ENCODE results near the gene DTX3L.

DTX3L gene

DNA sequence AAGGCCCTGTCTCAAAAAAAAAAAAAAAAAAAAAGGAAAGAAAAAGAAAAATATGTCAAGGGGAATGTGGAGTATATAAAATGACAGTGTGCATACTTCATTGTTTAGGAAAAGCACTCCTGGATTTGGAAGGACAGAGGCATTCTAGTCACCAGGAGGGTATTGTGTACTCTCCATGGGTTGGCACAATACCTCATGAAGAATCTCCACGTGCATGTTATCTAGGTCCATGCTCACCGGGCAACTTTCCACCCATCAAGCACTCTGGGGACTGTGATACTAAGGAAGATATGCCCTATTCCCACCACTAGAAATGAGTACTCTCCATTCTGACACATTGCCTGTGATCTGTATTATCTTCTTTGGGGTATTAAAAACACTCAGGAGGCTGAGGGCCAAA, 34.0 kb upstream of the DTX3L start:
- no peak for DNase-seq (ENCODE audit: low spot score)
- TF ChIP-seq, protein P1, sequence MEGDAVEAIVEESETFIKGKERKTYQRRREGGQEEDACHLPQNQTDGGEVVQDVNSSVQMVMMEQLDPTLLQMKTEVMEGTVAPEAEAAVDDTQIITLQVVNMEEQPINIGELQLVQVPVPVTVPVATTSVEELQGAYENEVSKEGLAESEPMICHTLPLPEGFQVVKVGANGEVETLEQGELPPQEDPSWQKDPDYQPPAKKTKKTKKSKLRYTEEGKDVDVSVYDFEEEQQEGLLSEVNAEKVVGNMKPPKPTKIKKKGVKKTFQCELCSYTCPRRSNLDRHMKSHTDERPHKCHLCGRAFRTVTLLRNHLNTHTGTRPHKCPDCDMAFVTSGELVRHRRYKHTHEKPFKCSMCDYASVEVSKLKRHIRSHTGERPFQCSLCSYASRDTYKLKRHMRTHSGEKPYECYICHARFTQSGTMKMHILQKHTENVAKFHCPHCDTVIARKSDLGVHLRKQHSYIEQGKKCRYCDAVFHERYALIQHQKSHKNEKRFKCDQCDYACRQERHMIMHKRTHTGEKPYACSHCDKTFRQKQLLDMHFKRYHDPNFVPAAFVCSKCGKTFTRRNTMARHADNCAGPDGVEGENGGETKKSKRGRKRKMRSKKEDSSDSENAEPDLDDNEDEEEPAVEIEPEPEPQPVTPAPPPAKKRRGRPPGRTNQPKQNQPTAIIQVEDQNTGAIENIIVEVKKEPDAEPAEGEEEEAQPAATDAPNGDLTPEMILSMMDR (IDR thresholded peaks at IDR 0.05; ENCODE audit: extremely low read depth, missing control alignments) = no peak

DNA sequence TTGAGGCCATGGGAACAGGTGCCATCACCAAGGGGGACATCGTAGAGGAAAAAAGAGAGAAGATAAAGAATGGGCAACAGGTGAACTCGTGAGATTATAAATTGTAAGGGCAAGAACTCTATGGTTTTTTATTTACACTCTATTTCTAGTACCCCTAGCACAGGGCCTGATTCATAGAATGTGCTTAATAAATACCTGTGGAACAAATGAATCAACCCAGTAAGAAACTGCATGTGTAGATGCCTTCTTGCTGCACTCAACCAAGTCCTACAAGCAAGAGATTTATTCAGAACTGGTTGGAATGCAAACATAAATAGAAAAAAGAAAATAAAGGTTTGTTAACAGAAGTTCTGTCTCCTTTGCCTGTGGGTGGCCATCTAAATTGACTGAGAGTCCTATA, 30.7 kb upstream of the DTX3L start:
- DNase-seq (ENCODE audit: low spot score) = no peak
- TF ChIP-seq, protein P1 (IDR thresholded peaks at IDR 0.05; ENCODE audit: extremely low read depth, missing control alignments) = no peak

DNA sequence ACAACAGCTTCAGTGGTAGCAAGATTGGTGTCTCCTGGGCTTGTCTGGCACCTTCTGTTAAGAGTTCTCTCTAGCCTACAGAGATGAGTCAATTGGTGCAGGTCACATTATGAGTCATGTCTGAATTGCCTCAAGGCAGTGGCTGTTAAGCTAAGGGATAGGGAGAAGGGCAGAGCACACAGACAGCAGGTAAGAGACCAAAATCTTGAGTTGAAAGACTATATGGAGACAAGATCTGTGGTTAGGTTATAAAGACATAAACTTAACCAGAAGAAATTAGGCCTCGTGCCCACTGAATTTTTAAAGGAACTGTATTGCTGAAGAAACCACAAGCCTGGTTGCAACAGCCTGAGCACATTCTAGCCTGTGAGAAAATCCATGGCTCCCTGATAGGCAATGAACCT, 30.2 kb upstream of the DTX3L start:
- TF ChIP-seq, protein P1 (IDR thresholded peaks at IDR 0.05; ENCODE audit: extremely low read depth, missing control alignments) = no peak
- DNase-seq (ENCODE audit: low spot score) = peak; percentile 77

DNA sequence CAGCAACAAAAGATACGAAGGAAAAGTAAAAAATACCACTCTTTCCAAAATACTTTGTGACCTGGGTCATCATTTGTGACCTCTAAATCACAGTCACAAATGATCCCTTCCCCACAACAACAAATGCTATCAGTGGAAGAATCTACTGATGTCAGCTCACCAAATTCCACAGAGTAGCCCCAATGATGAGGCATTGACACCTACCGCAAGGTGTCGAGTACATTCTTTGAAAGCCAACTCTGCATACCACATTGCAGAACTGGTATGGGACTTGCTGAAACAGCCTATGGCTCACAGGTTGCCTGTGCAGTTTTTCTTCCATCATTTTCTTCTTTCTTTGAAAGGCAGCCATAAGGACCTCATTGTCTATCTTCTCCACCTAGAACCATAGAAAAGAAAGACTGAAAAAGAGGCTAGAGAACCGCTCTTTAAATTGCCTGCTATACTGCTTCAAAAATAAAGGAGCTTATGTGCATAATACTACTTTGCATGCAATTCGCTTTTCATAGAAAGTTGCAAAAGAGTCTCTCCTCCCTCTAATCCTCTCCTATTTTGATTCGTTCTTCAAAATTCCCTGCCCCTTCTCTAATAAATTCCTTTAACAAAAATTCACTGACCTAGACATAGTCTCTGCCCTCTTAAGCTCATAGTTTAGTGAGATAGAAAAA, 28.0 kb upstream of the DTX3L start:
- DNase-seq (ENCODE audit: low spot score) = no peak
- TF ChIP-seq, protein P1 (IDR thresholded peaks at IDR 0.05; ENCODE audit: extremely low read depth, missing control alignments) = no peak

DNA sequence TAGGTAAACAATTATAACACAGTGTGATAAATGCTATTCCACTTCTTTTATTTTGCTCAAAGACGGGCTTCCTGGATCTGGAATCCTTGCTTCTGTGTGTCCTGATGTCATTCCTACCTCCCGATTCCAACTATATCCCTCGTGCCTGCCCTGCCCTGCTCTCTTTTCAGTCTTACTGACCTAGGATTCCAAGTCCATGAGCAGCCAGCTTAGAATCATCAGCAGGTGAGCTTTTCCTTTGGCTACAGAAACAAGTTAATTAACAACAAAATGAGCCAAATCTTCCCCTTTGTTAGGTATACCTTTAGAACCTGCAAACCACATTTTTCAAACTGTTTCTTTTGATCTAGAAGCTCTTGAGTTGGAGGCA, 27.5 kb upstream of the DTX3L start:
- TF ChIP-seq, protein P1 (IDR thresholded peaks at IDR 0.05; ENCODE audit: extremely low read depth, missing control alignments) = no peak
- no peak for DNase-seq (ENCODE audit: low spot score)

DNA sequence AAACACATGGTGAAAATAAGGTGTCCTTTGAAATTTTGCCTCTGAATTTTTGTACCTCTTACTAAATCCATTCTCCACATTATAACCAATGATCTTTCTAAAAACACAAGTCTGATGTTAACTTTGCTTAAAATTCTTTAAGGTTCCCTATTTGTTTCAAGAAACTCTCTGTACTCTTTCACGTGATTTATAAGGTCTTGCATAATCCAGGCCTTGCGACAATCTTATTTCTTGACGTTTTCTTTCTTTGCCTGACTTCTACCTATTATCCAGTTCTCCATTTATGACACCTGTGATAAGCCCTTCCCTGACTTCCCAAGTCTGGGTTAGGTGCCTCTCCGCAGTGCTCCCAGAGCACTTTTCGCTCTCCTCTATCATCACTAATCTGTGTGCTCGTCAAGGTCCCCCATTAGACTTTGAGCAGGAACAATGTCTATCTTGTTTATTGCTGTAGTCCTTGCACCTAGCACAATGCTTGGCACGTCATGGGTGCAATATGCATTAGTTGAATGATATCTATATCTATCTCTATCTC, 25.1 kb upstream of the DTX3L start:
- TF ChIP-seq, protein P1 (IDR thresholded peaks at IDR 0.05; ENCODE audit: extremely low read depth, missing control alignments) = no peak
- DNase-seq (ENCODE audit: low spot score) = no peak

DNA sequence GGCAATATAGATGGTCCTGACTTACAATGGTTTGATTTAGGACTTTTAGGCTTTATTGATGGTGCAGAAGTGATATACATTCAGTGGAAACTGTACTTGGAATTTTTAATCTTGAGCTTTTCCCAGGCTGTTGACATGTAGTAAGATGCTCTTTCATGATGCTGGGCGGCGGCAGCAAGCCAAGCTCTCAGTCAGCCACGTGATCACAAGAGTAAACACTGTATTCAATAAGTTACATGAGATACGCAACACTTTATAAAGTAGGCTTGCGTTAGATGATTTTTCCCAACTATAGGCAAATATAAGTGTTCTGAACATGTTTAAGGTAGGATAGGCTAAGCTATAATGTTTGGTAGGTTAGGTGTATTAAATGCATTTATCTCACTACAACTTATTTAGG, 18.0 kb upstream of the DTX3L start:
- TF ChIP-seq, protein P1 (IDR thresholded peaks at IDR 0.05; ENCODE audit: extremely low read depth, missing control alignments) = no peak
- DNase-seq (ENCODE audit: low spot score) = no peak
